B cell (primary cell): ENCODE data around the gene ESYT2.

Experiments used
- CTCF ChIP-seq: fragments of 200-600 bp; IDR thresholded peaks from one replicate; pipeline ENCODE4 v1.8.0; 2022; ENCODE audit warnings: antibody characterized with exemption, mild to moderate bottlenecking
- EZH2 ChIP-seq: IDR thresholded peaks from 2 replicates; pipeline ENCODE4 v1.6.1; 2012; ENCODE audit warnings: borderline replicate concordance, low read depth, mild to moderate bottlenecking, moderate library complexity, low read length; ENCODE audit not compliant: insufficient read depth, poor library complexity, severe bottlenecking

GRCh38 chr7:158722574-158723237 is 106.6 kb downstream of the ESYT2 start:
- TF ChIP-seq CTCF (no peak), EZH2 (no peak)
